Inflammatory macrophage treated with lipopolysaccharide for 1 hour (primary cell): ENCODE data around the gene MLXIPL.
"Not testable (repeated sequence)": the region's sequence is repeated elsewhere in the genome, so short reads cannot be mapped to it uniquely, and the experiment has no call there.

ENCODE experiments used
- DNase-seq, 2 donors: peaks; one replicate each; pipeline ENCODE4 v3.0.0-alpha.2; 2020 to 2022

Gene MLXIPL

DNA sequence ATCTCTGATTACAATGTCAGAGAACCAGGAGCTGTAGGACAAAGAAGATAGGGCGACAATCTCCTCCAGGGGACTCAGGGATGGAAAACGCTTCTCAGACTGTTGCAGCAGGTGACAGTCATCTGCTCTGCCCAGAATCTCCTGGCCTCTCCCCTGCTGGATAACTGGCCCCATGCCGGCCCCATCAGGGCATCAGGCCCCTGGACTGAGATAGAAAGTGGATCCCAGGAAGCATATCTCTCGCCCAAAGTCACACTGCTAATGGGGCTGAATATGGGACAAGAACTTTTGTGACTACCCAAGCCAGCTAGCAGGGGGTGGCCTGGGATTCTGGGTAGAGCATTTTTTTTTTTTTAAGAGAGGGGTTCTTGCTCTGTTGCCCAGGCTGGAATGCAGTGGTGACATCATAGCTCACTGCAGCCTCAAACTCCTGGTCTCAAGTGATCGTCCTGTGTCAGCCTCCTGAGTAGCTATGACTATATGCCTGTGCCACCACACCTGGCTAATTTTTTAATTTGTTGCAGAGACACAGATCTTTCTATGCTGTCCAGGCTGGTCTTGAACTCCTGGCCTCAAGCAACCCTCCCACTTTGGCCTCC lies 20.5 kb upstream of the MLXIPL start:
- no peak for DNase-seq

DNA sequence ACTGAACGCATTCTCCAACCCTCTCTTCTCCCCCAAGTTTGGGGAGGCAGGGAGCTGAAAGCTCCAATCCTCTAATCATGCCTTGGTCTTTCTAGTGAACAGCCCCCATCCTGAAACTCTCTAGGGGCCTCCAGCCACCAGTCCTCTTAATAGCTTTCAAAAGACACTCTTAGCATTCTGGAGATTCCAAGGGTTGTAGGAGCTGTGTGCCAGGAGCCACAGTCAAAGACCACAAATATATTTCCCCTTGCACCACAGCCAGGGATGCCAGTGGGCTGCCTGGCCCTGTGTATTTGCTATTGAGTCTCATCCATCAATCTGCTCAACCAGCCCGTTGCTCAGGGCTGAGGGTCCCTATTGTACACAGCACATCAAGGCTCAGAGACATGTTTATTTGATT lies 18.5 kb upstream of the MLXIPL start:
- no peak for DNase-seq

DNA sequence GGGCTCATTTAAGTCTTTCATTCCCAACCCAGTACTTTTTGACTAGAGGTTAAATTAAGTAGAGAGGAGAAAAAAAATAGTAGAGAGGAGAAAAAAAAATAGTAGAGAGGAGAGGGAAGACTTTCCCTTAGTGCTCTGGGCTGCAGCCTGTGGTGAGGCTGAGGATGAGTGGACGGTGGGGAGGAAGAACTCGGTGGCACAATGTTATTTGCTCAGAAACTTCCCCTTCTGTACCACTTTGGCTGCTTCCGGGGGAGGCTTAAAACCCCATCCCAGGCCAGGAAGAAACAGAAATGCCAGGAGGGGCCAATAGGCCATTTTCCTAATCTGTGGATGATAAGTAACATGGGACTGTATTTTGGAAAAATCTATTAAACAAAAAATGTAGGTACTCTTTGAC lies 14.6 kb upstream of the MLXIPL start:
- DNase-seq = peak in 1 of 2 donors; percentile 7

DNA sequence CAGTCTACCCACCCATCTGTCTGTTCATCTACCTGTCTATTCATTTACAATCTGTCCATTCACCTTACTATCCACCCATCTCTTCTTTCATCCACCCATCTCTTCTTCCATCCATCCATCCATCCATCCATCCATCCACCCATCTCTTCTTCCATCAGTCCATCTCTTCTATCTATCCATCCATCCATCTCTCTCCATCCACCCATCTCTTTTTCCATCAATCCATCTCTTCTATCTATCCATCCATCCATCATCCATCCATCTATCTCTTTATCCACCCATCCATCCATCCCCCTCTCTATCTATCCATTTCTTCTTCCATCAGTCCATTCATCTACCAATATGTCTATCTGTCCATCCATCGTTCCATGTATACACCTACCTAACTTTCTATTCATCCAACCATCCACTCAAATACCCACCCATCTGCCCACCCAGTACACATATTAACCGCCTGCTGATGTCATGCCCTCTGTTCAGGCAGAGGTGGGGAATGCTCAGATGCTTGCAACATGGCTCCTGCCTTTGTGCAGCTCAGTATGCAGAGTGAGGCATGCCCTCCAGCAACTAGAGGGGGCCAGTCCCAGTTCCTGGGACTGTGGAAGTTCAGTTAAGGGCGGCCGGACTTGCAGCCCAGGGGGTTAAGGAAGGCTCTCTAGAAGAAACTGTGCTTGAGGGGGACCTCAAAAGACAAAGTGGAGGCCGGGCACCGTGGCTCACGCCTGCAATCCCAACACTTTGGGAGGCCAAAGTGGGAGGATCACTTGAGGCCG lies 11.3 kb upstream of the MLXIPL start:
- no peak for DNase-seq

DNA sequence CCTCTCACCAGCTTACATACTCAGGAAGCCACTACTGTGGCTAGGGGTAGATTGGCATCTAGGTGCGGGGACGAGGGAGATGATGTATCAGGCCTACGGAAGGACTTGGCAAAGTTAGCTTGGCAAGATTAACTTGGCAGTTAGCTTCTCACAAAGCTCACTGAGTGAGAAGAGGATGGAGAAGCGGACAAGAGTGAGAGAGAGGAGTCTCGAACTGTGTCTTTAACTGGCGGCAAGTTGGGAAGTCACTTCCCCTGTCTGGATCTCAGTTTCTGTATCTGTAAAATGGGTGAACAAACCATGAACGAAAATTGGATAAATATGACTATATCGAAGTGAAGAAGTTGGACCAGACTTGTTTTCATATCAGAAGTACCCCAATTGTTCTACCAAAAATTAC lies 9.5 kb upstream of the MLXIPL start:
- no peak for DNase-seq

DNA sequence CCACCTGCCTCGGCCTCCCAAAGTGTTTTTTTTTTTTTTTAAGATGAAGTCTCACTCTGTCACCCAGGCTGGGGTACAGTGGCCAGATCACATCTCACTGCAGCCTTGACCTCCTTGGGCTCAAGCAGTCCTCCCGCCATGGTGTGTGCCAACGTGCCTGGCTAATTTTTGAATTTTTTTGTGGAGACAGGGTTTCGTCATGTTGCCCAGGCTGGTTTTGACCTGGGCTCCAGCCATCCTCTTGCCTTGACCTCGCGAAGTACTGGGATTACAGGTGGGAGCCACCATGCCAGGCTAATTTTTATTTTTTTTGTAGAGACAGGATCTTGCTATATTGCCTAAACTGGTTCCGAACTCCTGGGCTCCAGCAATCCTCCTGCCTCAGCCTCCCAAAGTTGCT lies 9.0 kb upstream of the MLXIPL start:
- DNase-seq = no peak

DNA sequence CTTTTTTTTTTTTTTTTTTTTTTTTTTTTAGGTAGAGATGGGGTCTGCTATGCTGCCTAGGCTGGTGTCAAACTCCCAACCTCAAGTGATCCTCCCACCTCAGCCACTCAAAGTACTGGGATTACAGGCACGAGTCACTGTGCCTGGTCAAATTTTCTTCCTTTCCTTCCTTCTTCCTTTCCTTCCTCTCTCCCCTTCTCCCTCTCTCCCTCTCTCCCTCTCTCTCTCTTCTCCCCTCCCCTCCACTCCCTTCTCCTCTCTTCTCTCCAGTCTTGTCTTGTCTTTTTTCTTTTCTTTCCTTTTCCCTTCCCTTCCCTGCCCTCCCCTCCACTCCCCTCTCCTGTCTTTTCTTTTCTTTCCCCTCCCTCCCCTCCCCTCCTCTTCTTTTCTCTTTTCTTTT lies 7.2 kb upstream of the MLXIPL start:
- no peak for DNase-seq

DNA sequence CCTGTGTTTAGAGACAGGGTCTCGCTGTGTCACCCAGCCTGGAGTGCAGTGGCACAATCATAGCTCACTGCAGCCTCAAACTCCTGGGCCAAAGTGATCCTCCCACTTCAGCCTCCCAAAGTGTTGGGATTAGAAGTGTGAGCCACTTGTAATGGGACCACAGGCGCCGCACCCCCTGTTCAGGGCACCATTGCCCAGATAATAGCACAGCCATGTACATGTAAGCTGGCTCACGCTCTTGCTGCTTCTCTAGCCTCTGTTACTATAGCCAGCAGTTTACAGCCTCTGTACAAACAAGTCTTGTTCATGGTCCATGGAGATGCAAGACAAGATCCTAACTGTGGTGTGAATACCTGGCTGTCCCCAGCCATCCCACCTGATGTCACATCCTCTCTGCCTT lies 4.2 kb upstream of the MLXIPL start:
- DNase-seq = no peak

DNA sequence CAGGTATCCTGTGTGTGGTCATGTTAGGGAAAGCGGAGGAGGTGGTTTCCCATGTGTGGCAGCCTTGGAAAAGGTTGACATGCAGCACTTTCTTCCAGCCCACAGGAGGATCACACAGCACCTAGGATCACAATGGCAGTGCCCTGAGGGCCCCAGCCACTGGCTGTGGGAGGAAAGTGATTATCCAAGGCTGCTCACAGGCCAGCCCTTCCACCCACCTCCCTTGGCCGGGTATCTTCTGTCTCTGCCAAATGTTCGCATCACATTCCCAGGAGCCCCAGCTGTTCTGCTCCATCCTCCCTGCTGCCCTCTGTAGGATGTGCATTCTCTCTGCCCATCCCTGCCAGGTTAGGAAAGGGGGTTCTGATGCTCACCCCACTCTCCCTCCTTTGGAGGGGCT lies 2.5 kb upstream of the MLXIPL start:
- DNase-seq = no peak

DNA sequence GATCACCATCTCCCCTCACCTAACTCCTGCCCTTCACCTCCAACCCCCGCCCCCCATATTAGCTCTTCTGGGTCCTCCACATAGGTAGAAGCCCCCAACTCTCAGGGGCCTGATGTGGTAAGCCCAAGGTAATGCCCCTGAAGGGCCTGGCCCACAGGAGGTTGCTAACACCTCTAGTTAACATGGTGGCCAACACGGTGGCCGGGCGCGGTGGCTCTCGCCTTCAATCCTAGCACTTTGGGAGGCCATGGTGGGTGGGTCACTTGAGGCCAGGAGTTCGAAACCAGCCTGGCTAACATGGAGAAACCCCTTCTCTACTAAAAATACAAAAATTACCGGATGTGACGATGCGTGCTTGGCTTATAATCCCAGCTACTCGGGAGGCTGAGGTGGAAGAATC lies 954 bp upstream of the MLXIPL start:
- DNase-seq = no peak

DNA sequence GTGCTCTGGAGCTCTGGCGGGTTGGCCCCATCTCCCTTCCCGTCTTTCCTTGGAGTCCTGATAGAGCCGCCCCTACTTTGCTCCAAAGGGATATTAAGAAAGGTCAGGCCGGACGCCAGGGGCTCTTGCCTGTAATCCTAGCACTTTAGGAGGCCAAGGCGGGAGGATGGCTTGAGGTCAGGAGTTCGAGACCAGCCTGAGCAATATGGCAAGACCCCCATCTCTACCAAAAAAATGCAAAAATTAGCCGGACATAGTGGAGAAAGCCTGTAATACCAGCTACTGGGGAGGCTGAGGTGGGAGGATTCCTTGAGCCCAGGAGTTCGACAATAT lies 313 bp upstream of the MLXIPL start:
- DNase-seq = no peak

DNA sequence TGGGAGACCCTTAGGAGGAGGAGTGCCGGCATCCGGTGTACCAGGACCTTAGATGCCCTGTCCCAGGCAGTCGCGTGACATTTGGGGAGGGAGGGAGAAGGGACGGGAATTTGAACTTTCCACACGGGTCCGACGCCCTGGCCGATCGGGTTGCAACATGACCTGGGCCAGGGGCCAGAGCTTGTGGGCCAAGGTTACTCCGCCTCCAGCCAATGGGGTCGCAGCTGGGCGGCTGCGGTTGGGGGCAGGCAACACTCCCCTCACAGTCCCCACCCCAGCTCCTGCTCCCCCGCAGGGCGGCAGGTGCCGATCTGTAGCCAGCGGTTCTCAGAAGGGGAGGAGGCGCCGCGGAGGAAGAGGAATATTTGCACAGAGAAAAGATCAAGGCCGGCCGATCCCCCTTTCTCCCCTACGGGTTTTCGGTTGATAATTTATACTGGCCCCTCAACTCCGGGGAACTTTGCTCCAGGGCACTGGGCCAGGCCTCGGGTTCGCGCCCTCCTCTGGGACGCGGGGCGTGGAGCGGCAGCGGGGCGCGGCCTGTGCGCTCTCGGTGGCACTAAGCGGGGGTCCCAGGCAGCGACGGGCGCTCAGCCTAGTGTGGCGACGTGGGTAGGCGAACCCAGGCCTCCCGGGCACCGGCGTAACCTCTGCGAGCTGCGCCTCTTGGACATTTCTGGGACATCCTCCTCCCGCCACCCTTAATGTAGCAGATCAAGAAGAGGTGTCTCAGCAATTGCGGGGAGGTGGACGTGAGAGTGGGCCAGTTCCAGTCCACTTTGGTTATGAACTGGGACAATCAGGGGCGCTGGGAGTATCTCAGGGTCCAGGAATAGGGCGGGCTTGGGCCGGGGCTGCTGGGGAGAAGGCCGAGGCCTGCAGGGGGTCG lies 1.2 kb downstream of the MLXIPL start:
- no peak for DNase-seq

DNA sequence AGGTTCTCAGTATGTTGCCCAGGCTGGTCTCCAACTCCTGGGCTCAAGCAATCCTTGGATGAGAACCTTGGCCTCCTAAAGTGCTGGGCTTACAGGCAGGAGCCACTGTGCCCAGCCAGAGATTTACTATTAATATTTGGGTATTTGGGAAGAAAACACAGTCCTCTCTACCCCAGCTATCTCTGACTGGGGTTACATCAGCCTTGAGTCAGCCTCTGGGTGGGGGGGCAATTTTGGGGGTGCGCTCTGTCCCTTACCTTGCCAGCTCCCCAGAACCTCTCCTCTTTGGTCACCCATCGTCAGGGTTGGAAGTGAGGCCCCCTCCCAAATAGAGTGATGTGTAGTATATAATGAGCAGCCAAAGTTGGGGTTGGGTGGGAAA lies 1.8 kb downstream of the MLXIPL start:
- DNase-seq = no peak

DNA sequence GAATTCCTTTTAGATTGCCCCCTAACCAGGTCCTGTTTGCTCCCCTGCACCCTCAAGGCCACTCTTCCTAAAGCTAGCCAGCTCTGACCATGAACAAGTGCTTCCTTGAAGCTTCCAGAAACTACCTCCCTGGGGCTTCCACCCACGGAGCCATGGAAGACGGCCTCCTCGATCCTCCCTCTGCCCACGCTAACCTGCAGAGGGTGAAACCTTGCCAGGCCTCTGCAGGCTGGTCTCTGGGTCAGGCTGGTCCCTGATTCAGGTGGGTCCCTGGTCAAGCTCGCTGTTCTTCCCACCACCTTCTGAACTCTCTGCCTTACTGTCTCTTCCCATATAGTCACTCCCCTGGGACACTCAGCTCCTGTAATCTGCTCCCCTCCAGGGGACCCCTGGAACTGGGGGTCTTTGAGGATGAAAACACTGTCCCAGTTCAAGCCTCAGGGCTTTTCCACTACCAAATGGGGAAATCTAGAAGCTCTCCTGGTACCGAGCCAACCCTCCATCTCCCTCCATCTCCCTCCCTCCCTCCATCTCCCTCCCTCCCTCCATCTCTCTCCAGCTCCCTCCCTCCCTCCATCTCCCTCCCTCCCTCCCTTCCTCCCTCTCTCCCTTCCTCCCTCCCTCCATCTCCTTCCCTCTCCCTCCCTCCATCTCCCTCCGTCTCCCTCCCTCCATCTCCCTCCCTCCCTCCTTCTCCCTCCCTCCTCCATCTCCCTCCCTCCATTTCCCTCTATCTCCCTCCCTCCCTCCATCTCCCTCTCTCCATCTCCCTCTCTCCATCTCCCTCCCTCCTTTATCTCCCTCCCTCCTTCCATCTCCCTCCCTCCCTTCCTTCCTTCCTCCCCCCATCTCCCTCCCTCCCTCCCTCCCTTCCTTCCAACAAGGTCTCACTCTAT lies 2.9 kb downstream of the MLXIPL start:
- no peak for DNase-seq

DNA sequence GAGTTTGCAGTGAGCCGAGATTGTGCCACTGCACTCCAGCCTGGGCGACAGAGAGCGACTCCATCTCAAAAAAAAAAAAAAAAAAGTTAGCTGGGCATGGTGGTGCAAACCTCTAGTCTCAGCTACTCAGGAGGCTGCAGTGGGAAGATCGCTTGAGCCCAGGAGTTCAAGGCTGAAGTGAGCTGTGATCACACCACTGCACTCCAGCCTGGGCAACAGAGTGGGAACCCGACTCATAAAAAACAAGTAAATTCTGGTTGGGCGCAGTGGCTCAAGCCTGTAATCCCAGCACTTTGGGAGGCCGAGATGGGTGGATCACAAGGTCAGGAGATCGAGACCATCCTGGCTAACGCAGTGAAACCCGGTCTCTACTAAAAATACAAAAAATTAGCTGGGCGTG lies 4.9 kb downstream of the MLXIPL start:
- DNase-seq = not testable (repeated sequence)

DNA sequence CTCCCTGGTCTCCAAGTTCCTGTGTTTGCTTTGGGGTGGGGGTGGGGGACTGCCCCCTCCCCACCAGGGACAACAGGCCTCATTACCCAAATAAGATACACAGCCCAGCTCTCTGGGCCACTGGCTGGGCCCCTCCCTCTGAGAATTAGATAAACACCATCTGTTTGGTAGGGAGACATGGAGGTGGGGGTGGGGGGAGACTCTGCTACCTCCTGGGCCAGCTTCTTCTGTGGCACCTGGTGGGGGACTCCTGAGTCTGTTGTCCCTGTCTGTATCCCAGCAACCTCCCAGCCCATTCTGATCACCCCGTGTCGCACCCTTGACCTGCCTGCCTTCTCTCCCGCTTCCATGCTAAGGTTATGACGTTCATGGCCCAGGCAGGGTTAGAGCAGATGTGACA lies 5.8 kb downstream of the MLXIPL start:
- DNase-seq = no peak

DNA sequence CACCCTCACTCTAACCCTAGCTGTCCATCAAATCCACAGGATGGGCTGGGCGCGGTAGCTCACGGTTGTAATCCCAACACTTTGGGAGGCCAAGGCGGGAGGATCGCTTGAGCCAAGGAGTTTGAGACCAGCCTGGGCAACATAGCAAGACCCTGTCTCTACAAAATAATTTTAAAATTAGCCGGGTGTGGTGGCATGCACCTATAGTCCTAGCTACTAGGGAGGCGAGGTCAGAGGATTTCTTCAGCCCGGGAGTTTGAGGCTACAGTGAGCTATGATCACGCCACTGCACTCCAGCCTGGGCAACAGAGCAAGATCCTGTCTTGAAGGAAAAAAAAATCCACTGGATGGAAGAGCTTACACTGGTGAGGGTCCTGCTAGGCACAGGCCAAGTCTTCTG lies 6.8 kb downstream of the MLXIPL start:
- DNase-seq = not testable (repeated sequence)

DNA sequence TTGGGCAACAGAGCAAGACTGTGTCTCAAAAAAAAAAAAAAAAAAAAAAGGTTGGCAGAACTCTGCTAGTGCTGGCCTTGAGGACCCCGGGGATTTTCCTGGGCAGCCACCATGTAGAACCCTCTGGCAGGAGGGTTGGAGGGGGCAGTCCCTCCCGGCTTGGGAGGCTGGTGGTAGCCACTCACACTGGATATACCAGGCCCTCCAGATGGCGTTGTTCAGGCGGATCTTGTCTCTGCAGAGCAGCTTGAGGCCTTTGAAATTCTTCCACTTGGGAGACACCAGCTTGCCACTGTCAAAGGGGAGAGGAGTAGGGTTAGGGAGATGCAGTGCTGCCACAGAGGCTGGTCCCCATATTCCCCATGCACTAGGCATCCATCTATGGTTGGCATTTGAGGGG lies 8.4 kb downstream of the MLXIPL start:
- DNase-seq = no peak

DNA sequence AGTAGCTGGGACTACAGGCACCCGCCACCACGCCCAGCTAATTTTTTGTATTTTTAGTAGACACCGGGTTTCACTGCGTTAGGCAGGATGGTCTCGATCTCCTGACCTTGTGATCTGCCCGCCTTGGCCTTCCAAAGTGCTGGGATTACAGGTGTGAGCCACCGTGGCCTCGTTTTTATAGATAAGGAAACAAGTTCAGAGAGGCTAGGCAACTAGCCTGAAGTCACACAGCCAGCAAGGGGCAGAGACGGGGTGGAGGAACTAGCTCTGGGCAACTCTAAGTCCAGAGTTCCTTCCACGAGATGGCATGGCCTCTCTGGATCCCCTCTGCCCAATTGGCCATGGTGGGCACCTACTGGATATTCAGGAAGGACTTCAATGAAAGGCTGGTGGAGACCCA lies 9.4 kb downstream of the MLXIPL start:
- DNase-seq = not testable (repeated sequence)

DNA sequence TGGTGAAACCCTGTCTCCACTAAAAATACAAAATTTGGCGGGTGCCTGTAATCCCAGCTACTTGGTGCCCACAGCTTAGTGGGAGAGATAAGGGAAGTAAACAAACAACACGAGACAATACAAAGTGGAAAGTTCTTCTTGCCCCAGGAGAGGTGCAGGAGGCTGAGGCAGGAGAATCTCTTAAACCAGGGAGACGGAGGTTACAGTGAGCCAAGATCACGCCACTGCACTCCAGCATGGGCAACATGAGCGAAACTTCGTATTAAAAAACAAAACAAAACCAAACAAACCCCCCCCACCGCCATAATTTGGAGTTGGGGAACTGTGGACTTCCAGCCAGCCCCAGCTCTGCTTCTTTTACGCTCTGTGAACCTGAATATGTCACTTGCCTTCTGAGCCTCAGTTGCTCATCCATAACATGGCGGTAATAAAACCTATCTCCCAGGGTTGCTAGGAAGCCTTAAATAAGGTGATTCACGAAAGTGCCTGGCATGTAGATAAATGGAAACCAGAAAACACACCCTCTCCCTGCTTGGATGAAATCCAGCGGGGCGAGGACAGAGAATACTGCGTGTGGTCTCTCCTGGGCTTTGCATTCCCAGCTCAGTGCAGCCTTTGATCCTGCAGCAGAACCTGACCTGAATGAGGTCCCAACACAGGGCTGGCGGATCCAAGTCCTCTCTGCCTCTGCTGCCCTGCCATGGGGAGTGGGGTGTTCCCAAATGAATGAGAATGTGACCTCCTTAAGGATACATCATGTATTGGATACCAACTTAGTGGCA lies 10.2 kb downstream of the MLXIPL start:
- DNase-seq = no peak

DNA sequence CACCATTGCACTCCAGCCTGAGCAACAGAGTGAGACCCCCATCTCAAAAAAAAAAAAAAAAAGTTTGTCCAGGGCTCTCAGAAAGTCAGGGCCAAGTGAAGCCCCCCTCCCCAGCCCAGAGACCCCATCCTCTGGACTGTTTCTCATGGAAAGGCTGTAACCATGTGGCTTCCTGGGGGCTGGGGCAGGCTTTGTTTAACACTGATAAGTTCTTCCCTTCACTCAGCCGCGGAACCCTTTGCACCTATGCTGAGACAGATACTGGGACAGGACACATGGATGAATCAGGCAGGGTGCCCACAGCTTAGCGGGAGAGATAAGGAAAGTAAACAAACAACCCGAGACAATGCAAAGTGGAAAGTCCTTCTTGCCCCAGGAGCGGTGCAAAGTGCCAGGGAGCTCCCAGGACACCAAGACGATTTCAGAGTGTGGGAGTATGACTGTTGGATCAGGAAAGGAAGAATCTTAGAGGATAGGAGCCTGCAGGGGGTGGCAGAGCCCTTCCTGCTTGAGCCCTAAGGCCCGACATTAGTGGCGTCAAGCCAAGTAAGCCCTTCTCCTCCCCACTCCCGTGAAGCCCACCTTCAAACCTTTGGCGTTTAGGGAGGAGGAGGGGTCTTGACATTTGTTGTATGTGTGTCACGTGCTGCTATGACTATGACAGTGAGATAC lies 11.6 kb downstream of the MLXIPL start:
- peak; percentile 25 to 34 for DNase-seq
